Endodermal cell (in vitro differentiated cells): Measurements from ENCODE around the gene LRRC27. TPM values are rescaled to one million over a fixed set of nuclear protein-coding genes. Genes with fewer than 3 reads are reported as not detected.
A peak's percentile ranks its signal among the peaks of the same experiment; 100 is the strongest.

Source experiments
- DNase-seq: peaks from one replicate; pipeline ENCODE4 v3.0.0-alpha.2; 2017
- H3K27ac ChIP-seq: 2 replicates; pipeline ENCODE4 v1.5.1; 2013; ENCODE audit warnings: mild to moderate bottlenecking, low read depth, low read length, moderate library complexity
- H3K27me3 ChIP-seq: 2 replicates; pipeline ENCODE4 v1.6.1; 2013; ENCODE audit warnings: mild to moderate bottlenecking, low read length, moderate library complexity; ENCODE audit not compliant: insufficient read depth, control insufficient read depth, poor library complexity, severe bottlenecking
- H3K36me3 ChIP-seq: 2 replicates; pipeline ENCODE4 v1.7.0; 2013; ENCODE audit warnings: mild to moderate bottlenecking, low read length, moderate library complexity; ENCODE audit not compliant: control insufficient read depth, insufficient read depth
- H3K4me1 ChIP-seq: one replicate; pipeline ENCODE4 v1.7.0; 2013; ENCODE audit warnings: low read length; ENCODE audit not compliant: control insufficient read depth, insufficient read depth
- H3K4me3 ChIP-seq: 2 replicates; pipeline ENCODE4 v1.5.1; 2013; ENCODE audit warnings: mild to moderate bottlenecking, low read length, moderate library complexity
- H3K9ac ChIP-seq: 2 replicates; pipeline ENCODE4 v1.6.1; 2013; ENCODE audit warnings: mild to moderate bottlenecking, low read length, moderate library complexity; ENCODE audit not compliant: poor library complexity, severe bottlenecking; ENCODE audit errors: extremely low read depth
- H3K9me3 ChIP-seq: 2 replicates; pipeline ENCODE4 v1.6.1; 2013; ENCODE audit warnings: mild to moderate bottlenecking, low read length, moderate library complexity; ENCODE audit not compliant: control insufficient read depth
- H3K27ac Mint-ChIP-seq: 2 replicates; pipeline ENCODE4 v1.8.0; 2020; ENCODE audit warnings: mixed read lengths
- H3K27me3 Mint-ChIP-seq: 2 replicates; pipeline ENCODE4 v1.8.0; 2021; ENCODE audit warnings: mild to moderate bottlenecking, mixed read lengths; ENCODE audit not compliant: insufficient read depth
- H3K36me3 Mint-ChIP-seq: 2 replicates; pipeline ENCODE4 v1.8.0; 2020; ENCODE audit warnings: low read depth, mixed read lengths
- H3K4me1 Mint-ChIP-seq: 2 replicates; pipeline ENCODE4 v1.8.0; 2020; ENCODE audit warnings: mixed read lengths
- H3K4me3 Mint-ChIP-seq: 2 replicates; pipeline ENCODE4 v1.8.0; 2020; ENCODE audit warnings: mild to moderate bottlenecking, moderate library complexity, mixed read lengths
- H3K9me3 Mint-ChIP-seq: 2 replicates; pipeline ENCODE4 v1.8.0; 2020; ENCODE audit warnings: mild to moderate bottlenecking, mixed read lengths
- WGBS, 2 experiments: methylation state at CpG; one replicate each; pipeline versions ENCODE4 v1.1.5 to v1.1.7; 2013; ENCODE audit warnings: missing lambda C conversion rate in 2 of 2, mixed read lengths in 1 of 2; ENCODE audit not compliant: insufficient coverage in 1 of 2, insufficient read length in 1 of 2; 5-methylcytosine and 5-hydroxymethylcytosine counted together
- total RNA-seq, 2 donors: library from RNA; stranded (reverse); fragmentation: NEBNext Ultra II Directional in 1 of 2; extraction: Animal tissue kit (Norgen Biotek cat#: 25700) in 1 of 2; gene quantifications; 2 replicates in 1 of 2; 3 replicates in 1 of 2; pipeline ENCODE4 v1.2.1, GENCODE V29; 2021
- TF ChIP-seq, protein P1 (sequence below): fragments of 200-600 bp; sonication (generic); conservative IDR thresholded peaks from 2 replicates; pipeline ENCODE4 v1.5.0; 2021; ENCODE audit warnings: antibody characterized with exemption, mild to moderate bottlenecking

LRRC27 gene
- total RNA-seq, 2 donors from 2014 or later, result 10.3 to 14.6 TPM

DNA sequence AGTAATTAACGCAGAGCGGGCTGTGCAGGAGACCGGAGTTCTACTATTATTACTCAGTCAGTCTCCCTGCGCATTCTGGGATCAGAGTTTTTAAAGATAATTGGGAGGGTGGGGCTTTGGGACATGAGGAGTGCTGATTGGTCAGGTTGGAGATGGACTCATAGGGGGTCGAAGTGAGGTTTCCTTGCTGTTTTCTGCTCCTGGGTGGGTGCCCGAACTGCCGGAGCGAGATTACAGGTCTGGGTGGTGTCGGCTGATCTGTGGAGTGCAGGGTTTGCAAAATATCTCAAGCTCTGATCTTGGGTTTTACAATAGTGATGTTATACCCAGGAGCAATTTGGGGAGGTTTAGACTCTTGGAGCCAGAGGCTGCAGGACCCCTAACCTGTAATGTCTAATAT, 3.9 kb upstream of the LRRC27 start:
- H3K27me3 Mint-ChIP-seq, result no peaks in the 10 kb centered on the region
- no peak for DNase-seq
- H3K9me3 ChIP-seq, result peaks cover 6% of the 10 kb centered on the region
- no peak overlapping the region for H3K4me3 ChIP-seq
- H3K27ac ChIP-seq, result no peak overlapping the region
- H3K9ac ChIP-seq, result no peak overlapping the region
- H3K36me3 Mint-ChIP-seq, result peaks cover 44% of the 10 kb centered on the region
- H3K27ac Mint-ChIP-seq, result no peak overlapping the region
- peaks cover 7% of the 10 kb centered on the region for H3K9me3 Mint-ChIP-seq
- H3K36me3 ChIP-seq, result peaks cover 22% of the 10 kb centered on the region
- no peaks in the 10 kb centered on the region for H3K27me3 ChIP-seq
- TF ChIP-seq, protein P1, sequence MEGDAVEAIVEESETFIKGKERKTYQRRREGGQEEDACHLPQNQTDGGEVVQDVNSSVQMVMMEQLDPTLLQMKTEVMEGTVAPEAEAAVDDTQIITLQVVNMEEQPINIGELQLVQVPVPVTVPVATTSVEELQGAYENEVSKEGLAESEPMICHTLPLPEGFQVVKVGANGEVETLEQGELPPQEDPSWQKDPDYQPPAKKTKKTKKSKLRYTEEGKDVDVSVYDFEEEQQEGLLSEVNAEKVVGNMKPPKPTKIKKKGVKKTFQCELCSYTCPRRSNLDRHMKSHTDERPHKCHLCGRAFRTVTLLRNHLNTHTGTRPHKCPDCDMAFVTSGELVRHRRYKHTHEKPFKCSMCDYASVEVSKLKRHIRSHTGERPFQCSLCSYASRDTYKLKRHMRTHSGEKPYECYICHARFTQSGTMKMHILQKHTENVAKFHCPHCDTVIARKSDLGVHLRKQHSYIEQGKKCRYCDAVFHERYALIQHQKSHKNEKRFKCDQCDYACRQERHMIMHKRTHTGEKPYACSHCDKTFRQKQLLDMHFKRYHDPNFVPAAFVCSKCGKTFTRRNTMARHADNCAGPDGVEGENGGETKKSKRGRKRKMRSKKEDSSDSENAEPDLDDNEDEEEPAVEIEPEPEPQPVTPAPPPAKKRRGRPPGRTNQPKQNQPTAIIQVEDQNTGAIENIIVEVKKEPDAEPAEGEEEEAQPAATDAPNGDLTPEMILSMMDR, result no peak
- peaks cover 22% of the 10 kb centered on the region for H3K4me1 Mint-ChIP-seq
- H3K4me1 ChIP-seq, result no peaks in the 10 kb centered on the region
- WGBS, 2 experiments, result 93 to 95% methylated on average over 8 to 9 of the region's 9 CpGs
- no peak overlapping the region for H3K4me3 Mint-ChIP-seq

DNA sequence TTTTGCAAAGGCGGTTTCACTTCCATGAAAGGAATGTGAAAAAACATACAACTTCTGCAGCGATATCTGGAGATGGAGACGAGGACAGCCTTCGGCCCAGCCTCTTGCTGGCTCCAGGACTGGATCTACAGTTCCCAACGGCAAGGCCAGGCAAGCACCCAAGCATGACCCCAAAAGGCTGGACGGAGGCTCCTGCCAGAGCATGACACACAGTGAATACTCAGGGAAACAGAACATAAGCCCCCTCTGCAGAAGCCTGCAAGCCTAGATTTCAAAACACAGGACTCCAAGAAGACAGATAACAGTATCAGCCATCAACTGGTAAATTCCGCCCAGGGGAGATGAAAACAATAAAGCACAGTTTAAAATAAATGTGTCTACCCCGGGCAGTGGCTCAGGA, 3.3 kb upstream of the LRRC27 start:
- peaks cover 7% of the 10 kb centered on the region for H3K9me3 Mint-ChIP-seq
- whole genome bisulfite sequencing, 2 experiments, result 82 to 89% methylated on average over 8 of the region's 8 CpGs
- Histone ChIP-seq H3K27ac (no peak overlapping the region), H3K4me1 (no peaks in the 10 kb centered on the region), H3K27me3 (no peaks in the 10 kb centered on the region), H3K4me3 (peak overlapping the region; percentile 94), H3K9ac (no peak overlapping the region), H3K36me3 (peaks cover 23% of the 10 kb centered on the region), H3K9me3 (peaks cover 6% of the 10 kb centered on the region)
- no peaks in the 10 kb centered on the region for H3K27me3 Mint-ChIP-seq
- DNase-seq, result no peak
- peaks cover 22% of the 10 kb centered on the region for H3K4me1 Mint-ChIP-seq
- no peak overlapping the region for H3K27ac Mint-ChIP-seq
- H3K4me3 Mint-ChIP-seq, result no peak overlapping the region
- H3K36me3 Mint-ChIP-seq, result peaks cover 42% of the 10 kb centered on the region
- TF ChIP-seq, protein P1, result no peak

DNA sequence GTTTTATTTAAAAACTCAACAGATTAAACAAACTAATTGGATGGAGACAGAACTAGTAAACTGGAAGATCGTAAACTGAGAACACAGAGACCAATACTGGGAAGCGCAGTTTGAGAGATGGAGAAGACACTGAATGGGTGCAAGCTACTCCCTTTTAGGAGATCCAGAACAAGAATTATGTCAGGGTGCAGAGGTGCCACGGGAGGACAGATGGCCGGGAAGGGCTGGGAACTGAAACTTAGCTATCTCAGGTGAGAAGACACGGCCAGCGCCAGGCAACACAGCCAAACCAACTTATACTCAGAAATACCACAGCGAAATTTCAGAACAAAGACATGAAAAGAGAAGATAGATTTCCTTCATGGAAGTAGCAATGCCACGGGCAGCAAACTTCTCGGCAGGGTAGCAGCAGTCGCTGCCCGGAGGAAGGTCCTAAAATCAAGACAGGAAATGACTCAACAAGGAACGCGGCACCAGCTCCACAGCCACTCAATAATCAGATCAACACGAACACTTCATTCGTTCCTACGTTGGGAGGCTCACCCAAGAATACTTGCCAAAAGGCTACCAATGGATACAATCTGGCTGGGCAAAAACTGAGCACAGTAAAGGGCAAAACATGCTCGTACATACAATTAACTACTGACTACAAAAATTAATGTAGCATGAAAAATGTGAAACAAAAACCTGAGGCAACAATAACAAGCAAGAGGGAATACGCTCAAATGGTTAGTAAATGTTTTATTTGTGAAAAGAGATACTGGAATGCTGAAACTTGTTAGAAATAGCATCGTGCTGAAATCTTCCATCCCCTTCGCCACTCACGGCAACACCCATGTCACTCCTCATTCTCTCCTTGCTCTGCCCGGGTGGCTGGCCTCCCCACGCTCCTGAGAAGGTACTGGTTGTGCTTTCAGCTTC, 2.2 kb upstream of the LRRC27 start:
- Mint-ChIP-seq H3K9me3 (peaks cover 6% of the 10 kb centered on the region), H3K36me3 (peaks cover 39% of the 10 kb centered on the region), H3K4me3 (peak overlapping the region; percentile 91), H3K4me1 (peaks cover 22% of the 10 kb centered on the region), H3K27me3 (no peaks in the 10 kb centered on the region), H3K27ac (peak overlapping the region; percentile 23)
- DNase-seq, result no peak
- 61 to 64% methylated on average over 5 to 22 of the region's 23 CpGs for WGBS, 2 experiments
- peaks cover 27% of the 10 kb centered on the region for H3K36me3 ChIP-seq
- H3K9ac ChIP-seq, result peak overlapping the region; percentile 13
- no peaks in the 10 kb centered on the region for H3K27me3 ChIP-seq
- no peak overlapping the region for H3K27ac ChIP-seq
- no peaks in the 10 kb centered on the region for H3K4me1 ChIP-seq
- TF ChIP-seq, protein P1, result no peak
- peaks cover 6% of the 10 kb centered on the region for H3K9me3 ChIP-seq
- H3K4me3 ChIP-seq, result peak overlapping the region; percentile 94
